ENCODE results near the gene MGAT1. TPM values are rescaled to one million over a fixed set of nuclear protein-coding genes. Genes with fewer than 3 reads are reported as not detected.

The MGAT1 gene
- total and polyA plus RNA-seq, 8 donors, result 53.4 to 96.3 (median 68.0) TPM

- ATAC-seq (no peak), DNase-seq (peak in 2 of 6 donors; percentile 1 to 9), FAIRE-seq (no peak)
- H3K27me3 ChIP-seq, result no peaks in the 10 kb centered on the region
- H3K27ac ChIP-seq, result peak overlapping the region in 2 of 4 donors; percentile 30 to 98
- intact Hi-C loops (cut with DNase I), result no loop called here
- no peaks in the 10 kb centered on the region for H3K9me3 ChIP-seq
- H3K4me1 ChIP-seq, result peaks cover 18 to 49% (median 38%) of the 10 kb centered on the region in 3 donors
- 88 to 100% methylated on average over 1 of the region's 1 CpG for WGBS, 2 donors
- H3K36me3 ChIP-seq, result no peaks in the 10 kb centered on the region
- no peak for TF ChIP-seq CTCF (IDR thresholded peaks at IDR 0.05)
- peak overlapping the region in 1 of 4 donors; percentile 1 for H3K4me3 ChIP-seq
Observed at GRCh38 chr5:180807046-180807445, 4.4 kb upstream of the MGAT1 start.

DNA sequence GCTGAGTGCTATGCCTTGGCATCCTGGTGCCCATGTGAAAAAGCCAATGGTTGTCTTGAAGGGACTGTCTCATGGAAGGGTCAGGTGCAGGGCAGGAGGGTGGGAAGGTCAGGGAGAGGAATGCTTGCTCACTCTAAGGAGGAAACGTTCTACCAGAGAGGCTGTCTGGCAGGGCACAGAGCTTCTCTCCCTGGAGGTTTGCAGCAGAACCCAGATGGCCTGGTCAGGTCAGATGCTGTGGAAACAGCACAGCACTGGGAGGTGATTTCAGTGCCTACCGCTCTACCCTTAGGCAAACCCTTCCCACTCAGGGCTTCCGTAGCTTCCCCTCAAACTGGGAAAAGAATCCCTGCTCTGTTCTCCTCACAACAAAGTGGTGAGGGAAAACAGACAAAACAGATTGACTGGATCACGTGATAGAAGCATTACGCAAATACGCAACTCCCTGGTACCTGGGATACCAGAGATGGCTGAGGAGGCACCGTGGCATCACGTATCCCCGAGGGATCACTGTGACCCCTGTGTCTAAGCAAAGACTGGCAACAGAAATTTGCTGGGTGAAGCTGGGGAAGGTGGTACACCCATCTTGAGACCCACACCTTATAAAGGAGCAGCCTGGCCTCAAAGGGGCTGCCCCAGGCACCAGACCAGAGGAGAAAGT is 3.9 kb upstream of the MGAT1 start:
- intact Hi-C loops (cut with DNase I), result no loop called here
- no peak for TF ChIP-seq CTCF (IDR thresholded peaks at IDR 0.05)
- Histone ChIP-seq H3K27me3 (no peaks in the 10 kb centered on the region), H3K27ac (peak overlapping the region in 2 of 4 donors; percentile 98), H3K4me1 (peaks cover 17 to 45% (median 33%) of the 10 kb centered on the region in 3 donors), H3K4me3 (peak overlapping the region in 1 of 4 donors; percentile 1), H3K9me3 (no peaks in the 10 kb centered on the region), H3K36me3 (no peaks in the 10 kb centered on the region)
- ATAC-seq, result no peak
- peak in 2 of 6 donors; percentile 10 to 27 for DNase-seq
- no peak for FAIRE-seq
- 60 to 73% methylated on average over 9 of the region's 9 CpGs for WGBS, 2 donors

DNA sequence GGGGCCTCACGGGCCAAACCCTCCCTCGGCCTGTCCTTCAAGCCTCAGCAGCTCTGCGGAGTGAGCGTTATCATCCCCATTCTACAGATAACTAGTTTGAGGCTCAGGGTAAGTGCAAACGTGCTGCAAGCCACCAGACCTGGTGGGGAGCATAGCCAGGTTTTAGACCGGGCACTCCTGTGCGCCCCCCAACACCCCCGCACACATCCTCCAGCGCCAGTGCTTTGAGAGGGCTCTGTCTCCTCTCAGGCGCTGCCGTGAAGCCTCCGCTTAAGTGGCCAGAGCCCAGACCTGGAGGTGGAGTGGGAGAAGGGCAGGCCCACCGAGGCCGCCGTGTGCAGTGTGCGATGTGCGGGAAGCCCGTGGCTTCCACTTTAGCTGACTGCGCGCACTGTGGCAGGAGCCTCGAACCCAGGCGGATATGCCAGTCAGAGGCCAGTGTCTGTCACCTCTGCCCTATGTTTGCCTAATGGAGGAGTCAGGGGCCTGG is 1.6 kb upstream of the MGAT1 start:
- peak in 1 of 6 donors; percentile 30 for DNase-seq
- intact Hi-C loops (cut with DNase I), result no loop called here

DNA sequence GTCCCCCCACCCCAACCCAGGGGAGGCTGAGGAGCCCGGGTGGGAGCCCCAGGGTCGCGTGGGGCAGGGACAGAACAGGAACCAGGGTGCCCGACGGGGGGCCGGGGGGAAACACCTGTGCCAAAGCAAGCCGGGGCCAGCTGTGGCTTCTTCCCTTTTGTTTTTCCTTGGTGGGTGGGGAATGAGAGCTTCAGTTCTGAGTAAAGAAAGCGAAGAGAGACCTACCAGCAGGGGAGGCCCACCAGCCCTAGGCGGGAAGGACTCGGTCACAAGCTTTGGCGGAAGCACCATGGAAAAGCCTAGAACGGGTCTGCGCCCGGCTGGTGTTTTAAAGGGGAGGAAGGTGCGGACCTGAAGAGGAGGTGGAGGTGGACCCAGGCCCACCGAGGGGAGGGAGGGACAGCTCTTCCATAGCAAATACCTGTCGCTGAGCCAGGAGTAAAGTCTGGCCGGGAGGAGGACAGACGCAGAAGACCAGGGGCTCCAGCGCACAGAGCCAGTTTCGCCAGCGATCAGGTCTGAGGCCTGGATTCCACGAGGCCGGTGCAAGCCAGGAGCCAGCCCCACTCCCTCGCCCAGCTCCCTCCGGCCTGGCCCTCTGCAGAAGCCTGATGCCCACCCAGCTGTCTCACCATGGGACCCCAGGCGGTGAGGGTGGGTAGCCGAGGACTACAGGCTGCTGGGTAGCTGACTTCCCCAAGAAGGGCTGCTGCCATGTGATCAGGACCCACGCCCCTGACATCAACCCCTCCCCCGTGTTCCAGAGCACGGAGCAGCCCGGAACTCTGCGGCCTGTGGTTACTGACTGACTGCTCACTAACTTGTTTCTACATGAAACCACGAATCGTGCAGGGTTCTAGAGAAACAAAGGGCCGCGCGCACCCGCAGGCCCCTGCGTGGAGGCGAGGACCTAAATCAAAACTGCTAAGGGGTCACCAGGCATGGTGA is 849 bp upstream of the MGAT1 start:
- Histone ChIP-seq H3K27me3 (no peaks in the 10 kb centered on the region), H3K4me3 (peak overlapping the region; percentile 46 to 100 (median 81)), H3K9me3 (no peaks in the 10 kb centered on the region), H3K36me3 (no peaks in the 10 kb centered on the region), H3K4me1 (peaks cover 32 to 62% (median 43%) of the 10 kb centered on the region in 3 donors), H3K27ac (peak overlapping the region; percentile 52 to 98 (median 96))
- no peak for FAIRE-seq
- intact Hi-C loops (cut with DNase I), result no loop called here
- no peak for TF ChIP-seq CTCF (IDR thresholded peaks at IDR 0.05)
- 60 to 61% methylated on average over 41 of the region's 41 CpGs for WGBS, 2 donors
- peak in 2 of 4 donors; percentile 32 to 38 for ATAC-seq
- peak in 3 of 6 donors; percentile 45 to 81 (median 67) for DNase-seq

More for the DNA sequence above, 1.6 kb upstream of the MGAT1 start:
- FAIRE-seq, result no peak
- Histone ChIP-seq H3K27ac (peak overlapping the region in 2 of 4 donors; percentile 98), H3K4me3 (peak overlapping the region in 1 of 4 donors; percentile 100), H3K36me3 (no peaks in the 10 kb centered on the region), H3K4me1 (peaks cover 31 to 62% (median 43%) of the 10 kb centered on the region in 3 donors), H3K9me3 (no peaks in the 10 kb centered on the region), H3K27me3 (no peaks in the 10 kb centered on the region)
- WGBS, 2 donors, result 81 to 89% methylated on average over 22 of the region's 22 CpGs
- TF ChIP-seq CTCF (IDR thresholded peaks at IDR 0.05), result no peak
- ATAC-seq, result no peak

Measured in pancreas (tissue), 10 donors.